Testis (tissue), 2 donors: ENCODE measurements around the gene POU1F1.

Source experiments
- CTCF ChIP-seq, 3 experiments: fragments of 450-650 bp in 2 of 3; fragments of 200-600 bp in 1 of 3; sonication (generic) in 1 of 3; IDR thresholded peaks; one replicate each; pipeline ENCODE4 v1.5.1; 2016 to 2019; ENCODE audit warnings: antibody characterized with exemption in 3 of 3, mild to moderate bottlenecking in 2 of 3, moderate library complexity in 1 of 3
- POLR2A ChIP-seq: fragments of 450-650 bp; IDR thresholded peaks from one replicate; pipeline ENCODE4 v1.6.1; 2017; ENCODE audit warnings: antibody characterized with exemption, mild to moderate bottlenecking, moderate library complexity

- TF ChIP-seq CTCF (IDR thresholded peaks at IDR 0.05) = no peak
- no peak for TF ChIP-seq POLR2A
Measured at GRCh38 chr3:87324609-87325008, 48.2 kb upstream of the POU1F1 start.
